Measurements from ENCODE around the gene P2RY2.

P2RY2 gene

DNA sequence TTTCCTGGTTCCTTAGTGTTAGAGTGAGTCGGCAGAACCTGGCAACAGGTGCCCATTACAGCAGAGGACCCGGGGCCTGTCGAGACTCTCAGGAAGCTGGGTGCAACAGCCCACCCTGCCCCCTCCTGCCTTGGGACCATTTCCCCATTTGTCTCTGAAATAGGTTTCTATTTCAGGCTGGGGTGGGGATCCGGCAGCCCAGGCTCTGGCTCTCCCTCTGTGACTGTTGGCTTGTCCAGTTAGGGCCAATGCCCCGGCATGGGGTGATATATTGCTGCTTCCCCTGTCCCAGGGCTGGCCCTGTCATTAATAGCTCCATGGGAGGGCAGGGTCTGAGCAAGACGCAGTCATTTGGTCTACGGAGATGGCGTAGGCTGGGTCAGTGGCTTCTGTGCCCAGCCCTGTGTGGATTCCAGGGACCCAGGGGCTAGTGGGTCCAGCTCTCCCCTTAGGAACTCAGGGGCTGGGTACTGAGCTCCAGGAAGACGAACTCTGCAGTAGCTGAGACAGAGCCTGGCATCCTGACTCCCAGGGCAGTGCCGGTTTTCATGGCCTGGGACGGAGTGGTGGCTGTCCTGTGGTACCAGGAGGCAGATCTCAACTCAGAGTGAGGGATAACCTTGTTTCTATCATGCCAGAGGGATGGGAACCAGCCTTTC, 56.8 kb downstream of the P2RY2 start:
- H3K36me3 ChIP-seq (ENCODE audit: insufficient read depth, low read length) = no peaks in the 10 kb centered on the region
- H3K9me3 ChIP-seq (replicated peaks; ENCODE audit: low read length) = no peaks in the 10 kb centered on the region
- no peak overlapping the region for H3K9ac ChIP-seq (ENCODE audit: low read depth, low read length)
- H3K27me3 ChIP-seq (ENCODE audit: control insufficient read depth, insufficient read depth, low read length) = peaks cover 23% of the 10 kb centered on the region
- H3K4me2 ChIP-seq (ENCODE audit: low read length) = no peak overlapping the region
- no peak overlapping the region for H3K4me3 ChIP-seq (ENCODE audit: low read length)
- no peaks in the 10 kb centered on the region for H3K4me1 ChIP-seq (ENCODE audit: control insufficient read depth, insufficient read depth, low read length)

DNA sequence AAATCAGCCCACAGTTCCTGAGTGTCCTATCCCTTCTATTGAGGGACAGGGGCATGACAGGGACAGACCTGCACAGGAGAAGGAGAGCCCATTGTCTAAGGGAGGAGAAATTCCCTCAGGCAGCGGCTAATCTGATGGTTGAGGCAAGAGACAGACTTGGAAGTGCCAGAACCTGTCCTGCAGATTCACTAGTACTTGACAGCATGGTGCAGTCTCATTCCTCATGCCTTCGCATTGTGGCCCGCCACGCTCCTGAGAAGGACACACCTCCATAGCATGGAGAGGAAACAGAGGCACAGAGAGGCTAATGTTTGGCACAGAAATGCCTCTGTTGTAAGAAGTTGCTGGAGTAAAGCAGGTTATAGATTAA, 57.3 kb downstream of the P2RY2 start:
- peaks cover 23% of the 10 kb centered on the region for H3K27me3 ChIP-seq (ENCODE audit: control insufficient read depth, insufficient read depth, low read length)
- no peaks in the 10 kb centered on the region for H3K36me3 ChIP-seq (ENCODE audit: insufficient read depth, low read length)
- no peak overlapping the region for H3K4me2 ChIP-seq (ENCODE audit: low read length)
- H3K4me1 ChIP-seq (ENCODE audit: control insufficient read depth, insufficient read depth, low read length) = no peaks in the 10 kb centered on the region
- no peak overlapping the region for H3K4me3 ChIP-seq (ENCODE audit: low read length)
- H3K9me3 ChIP-seq (replicated peaks; ENCODE audit: low read length) = no peaks in the 10 kb centered on the region
- no peak overlapping the region for H3K9ac ChIP-seq (ENCODE audit: low read depth, low read length)

DNA sequence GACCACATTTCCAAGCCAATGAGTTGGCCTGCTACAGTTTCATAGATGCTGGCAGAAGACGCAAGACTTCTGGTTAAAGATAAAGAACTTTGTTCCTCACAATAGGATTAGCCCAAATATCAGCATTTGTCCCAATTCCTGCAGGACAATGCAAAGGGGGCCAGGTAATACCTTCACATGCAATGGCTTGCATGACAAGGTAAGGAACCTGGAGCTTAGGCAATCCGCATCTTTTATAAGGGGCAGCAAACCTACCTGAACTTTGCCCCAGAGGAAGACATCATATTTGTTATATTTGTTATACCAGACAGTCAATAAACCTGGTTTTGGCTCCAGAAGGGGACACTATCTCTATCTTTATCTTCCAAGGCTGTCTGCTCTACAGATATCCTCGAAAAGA, 59.4 kb downstream of the P2RY2 start:
- Histone ChIP-seq H3K4me2 (ENCODE audit: low read length) (no peak overlapping the region), H3K9ac (ENCODE audit: low read depth, low read length) (no peak overlapping the region), H3K36me3 (ENCODE audit: insufficient read depth, low read length) (no peaks in the 10 kb centered on the region), H3K4me3 (ENCODE audit: low read length) (no peak overlapping the region), H3K27me3 (ENCODE audit: control insufficient read depth, insufficient read depth, low read length) (peaks cover 26% of the 10 kb centered on the region), H3K9me3 (replicated peaks; ENCODE audit: low read length) (no peaks in the 10 kb centered on the region), H3K4me1 (ENCODE audit: control insufficient read depth, insufficient read depth, low read length) (no peaks in the 10 kb centered on the region)

DNA sequence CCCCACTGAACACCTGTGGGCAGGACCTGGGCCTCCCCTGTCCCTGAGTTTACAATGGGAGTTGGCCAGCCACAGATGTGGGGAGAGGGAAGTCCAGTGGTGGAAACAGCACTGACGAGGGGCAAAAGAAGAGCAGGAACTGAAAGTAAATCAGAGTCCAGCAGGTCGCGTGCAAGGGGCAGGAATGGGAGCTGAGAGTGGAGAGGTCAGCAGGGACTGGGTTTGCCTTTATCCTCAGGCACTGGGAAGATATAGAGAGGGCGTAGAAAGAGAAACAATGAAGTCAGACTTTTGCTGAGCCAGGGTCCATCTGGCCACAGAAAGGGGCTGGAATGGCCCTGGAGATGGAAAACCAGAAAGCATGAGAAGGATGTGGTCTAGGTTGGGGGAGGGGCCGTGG, 62.5 kb downstream of the P2RY2 start:
- no peaks in the 10 kb centered on the region for H3K9me3 ChIP-seq (replicated peaks; ENCODE audit: low read length)
- peaks cover 13% of the 10 kb centered on the region for H3K27me3 ChIP-seq (ENCODE audit: control insufficient read depth, insufficient read depth, low read length)
- H3K4me2 ChIP-seq (ENCODE audit: low read length) = no peak overlapping the region
- H3K4me3 ChIP-seq (ENCODE audit: low read length) = no peak overlapping the region
- no peaks in the 10 kb centered on the region for H3K4me1 ChIP-seq (ENCODE audit: control insufficient read depth, insufficient read depth, low read length)
- no peak overlapping the region for H3K9ac ChIP-seq (ENCODE audit: low read depth, low read length)
- no peaks in the 10 kb centered on the region for H3K36me3 ChIP-seq (ENCODE audit: insufficient read depth, low read length)

DNA sequence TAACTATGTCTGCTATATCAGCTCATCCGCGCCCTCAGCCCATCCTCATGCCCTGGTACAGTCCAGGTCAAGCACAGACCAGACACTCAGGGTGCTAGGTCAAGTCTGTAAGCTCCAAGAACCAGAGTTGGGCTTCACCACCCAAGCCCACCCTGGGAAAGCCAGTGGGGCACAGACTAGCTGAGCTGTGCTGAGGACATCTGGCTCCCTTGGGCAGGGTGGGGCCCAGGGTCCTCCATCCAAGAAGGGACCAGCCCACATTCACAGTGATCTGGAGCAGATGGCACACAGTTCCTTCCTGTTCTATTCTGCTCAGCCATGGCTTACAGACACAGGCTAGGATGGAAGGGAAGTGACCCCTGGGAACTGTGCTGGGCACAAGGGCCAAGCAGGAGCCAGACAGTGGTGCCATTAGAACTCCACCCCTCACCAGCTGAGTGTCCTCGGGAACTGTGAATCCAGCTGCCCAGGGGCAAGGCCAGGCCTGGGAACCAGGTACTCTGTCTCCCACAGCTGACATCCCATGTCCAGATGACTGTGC, 63.2 kb downstream of the P2RY2 start:
- H3K4me1 ChIP-seq (ENCODE audit: control insufficient read depth, insufficient read depth, low read length) = no peaks in the 10 kb centered on the region
- no peak overlapping the region for H3K4me2 ChIP-seq (ENCODE audit: low read length)
- no peak overlapping the region for H3K9ac ChIP-seq (ENCODE audit: low read depth, low read length)
- H3K36me3 ChIP-seq (ENCODE audit: insufficient read depth, low read length) = no peaks in the 10 kb centered on the region
- H3K4me3 ChIP-seq (ENCODE audit: low read length) = no peak overlapping the region
- H3K9me3 ChIP-seq (replicated peaks; ENCODE audit: low read length) = no peaks in the 10 kb centered on the region
- H3K27me3 ChIP-seq (ENCODE audit: control insufficient read depth, insufficient read depth, low read length) = peaks cover 13% of the 10 kb centered on the region

DNA sequence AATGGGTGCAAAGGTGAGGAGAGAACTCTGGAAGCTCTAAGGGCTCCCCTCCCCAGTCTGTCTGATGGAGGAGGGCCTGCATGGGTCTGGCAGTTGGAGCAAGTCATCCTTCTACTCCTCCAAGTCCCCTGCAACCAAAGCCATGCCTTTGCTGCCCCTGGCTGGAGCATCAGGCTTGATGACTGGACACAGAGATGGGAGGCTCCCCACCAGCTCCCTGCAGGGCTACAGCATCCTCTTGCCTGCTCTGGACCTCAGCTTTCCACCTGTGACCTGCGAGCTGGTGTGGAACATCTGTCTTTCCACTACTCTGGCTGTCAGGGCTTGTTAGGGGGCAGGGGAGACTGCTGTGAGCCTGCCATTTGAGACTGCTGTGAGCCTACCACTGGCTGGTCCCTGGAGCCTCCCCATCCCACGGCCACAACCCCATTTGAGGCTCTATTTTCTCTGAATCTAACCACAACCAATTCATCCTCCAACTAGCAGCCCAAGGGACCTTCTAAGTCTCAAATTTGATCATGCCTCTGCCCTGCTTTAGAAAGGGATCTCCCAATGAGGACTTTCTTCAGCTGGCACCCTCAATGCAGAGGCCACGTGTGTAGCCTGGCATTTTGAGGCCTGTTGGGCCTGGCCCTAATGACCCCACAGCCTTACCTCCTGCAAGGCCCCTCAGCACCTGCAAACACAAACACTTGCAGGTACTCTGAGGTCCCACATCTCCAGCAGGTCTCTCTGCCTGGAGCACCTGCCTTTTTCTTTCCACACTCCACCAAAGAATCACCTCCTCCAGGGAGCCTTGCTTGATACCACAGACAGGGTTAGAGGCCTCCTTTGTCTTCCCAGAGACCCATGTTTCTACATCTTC, 63.9 kb downstream of the P2RY2 start:
- Histone ChIP-seq H3K9me3 (replicated peaks; ENCODE audit: low read length) (no peaks in the 10 kb centered on the region), H3K9ac (ENCODE audit: low read depth, low read length) (no peak overlapping the region), H3K4me1 (ENCODE audit: control insufficient read depth, insufficient read depth, low read length) (no peaks in the 10 kb centered on the region), H3K27me3 (ENCODE audit: control insufficient read depth, insufficient read depth, low read length) (peaks cover 13% of the 10 kb centered on the region), H3K4me3 (ENCODE audit: low read length) (no peak overlapping the region), H3K4me2 (ENCODE audit: low read length) (no peak overlapping the region), H3K36me3 (ENCODE audit: insufficient read depth, low read length) (no peaks in the 10 kb centered on the region)

DNA sequence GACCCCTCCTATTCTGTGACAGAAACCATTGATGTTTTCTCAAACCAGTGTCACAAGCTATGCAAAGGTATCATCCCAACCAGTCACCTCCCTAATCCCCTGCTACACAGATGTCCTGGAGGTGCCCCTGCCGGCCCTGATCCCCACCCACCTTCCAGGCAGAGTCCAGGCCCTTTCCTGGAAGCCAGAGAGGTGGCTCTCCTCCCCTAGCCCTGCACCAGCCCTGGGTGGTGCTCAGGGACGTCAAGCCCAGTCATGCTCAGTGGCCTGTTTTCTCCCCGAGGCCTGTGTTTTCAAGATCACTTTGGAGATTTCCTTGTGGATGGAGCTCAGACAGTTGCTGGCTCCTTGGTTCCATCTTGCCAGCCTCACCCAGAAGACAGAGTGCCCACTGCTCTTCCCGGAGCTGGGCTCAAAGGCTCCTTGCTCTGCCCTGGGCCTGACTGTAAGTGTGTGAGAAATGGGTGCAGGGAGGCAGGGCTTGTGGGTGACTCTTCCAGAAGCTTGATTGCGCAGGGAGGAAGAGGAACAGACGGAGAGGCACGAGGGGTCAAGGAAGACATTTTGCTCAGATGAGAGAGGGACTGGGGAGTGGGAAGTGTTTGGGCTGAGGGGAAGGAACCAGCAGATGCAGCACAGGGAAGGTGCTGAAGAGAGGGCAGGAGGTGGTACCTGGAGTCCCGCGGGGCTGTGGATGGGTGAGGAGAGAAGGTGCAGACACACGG, 65.4 kb downstream of the P2RY2 start:
- H3K27me3 ChIP-seq (ENCODE audit: control insufficient read depth, insufficient read depth, low read length) = peaks cover 13% of the 10 kb centered on the region
- no peak overlapping the region for H3K4me2 ChIP-seq (ENCODE audit: low read length)
- H3K4me1 ChIP-seq (ENCODE audit: control insufficient read depth, insufficient read depth, low read length) = peaks cover 1% of the 10 kb centered on the region
- no peak overlapping the region for H3K9ac ChIP-seq (ENCODE audit: low read depth, low read length)
- H3K9me3 ChIP-seq (replicated peaks; ENCODE audit: low read length) = no peaks in the 10 kb centered on the region
- H3K4me3 ChIP-seq (ENCODE audit: low read length) = no peak overlapping the region
- no peaks in the 10 kb centered on the region for H3K36me3 ChIP-seq (ENCODE audit: insufficient read depth, low read length)

DNA sequence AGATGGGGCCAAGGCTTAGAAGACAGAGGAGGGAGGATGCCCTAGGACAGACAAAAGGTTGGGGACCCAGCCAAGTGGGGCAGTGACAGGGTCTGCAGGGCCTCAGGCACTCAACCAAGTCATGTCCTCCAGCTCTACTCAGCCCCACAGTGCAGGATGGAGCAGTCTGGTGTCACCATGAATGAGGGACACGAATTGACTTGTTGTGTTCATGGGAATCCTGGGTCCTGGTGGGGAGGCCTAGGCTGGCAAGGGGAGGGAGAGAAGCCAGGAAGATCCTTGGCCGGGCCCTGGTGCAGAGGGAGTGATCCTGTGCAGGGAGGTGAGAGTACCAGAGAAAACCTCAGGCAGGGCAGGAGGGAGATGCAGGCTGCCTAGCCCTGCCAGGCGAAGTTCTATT, 66.0 kb downstream of the P2RY2 start:
- H3K36me3 ChIP-seq (ENCODE audit: insufficient read depth, low read length) = no peaks in the 10 kb centered on the region
- H3K9me3 ChIP-seq (replicated peaks; ENCODE audit: low read length) = no peaks in the 10 kb centered on the region
- H3K4me3 ChIP-seq (ENCODE audit: low read length) = no peak overlapping the region
- H3K27me3 ChIP-seq (ENCODE audit: control insufficient read depth, insufficient read depth, low read length) = peaks cover 13% of the 10 kb centered on the region
- no peak overlapping the region for H3K4me2 ChIP-seq (ENCODE audit: low read length)
- H3K9ac ChIP-seq (ENCODE audit: low read depth, low read length) = no peak overlapping the region
- H3K4me1 ChIP-seq (ENCODE audit: control insufficient read depth, insufficient read depth, low read length) = peaks cover 8% of the 10 kb centered on the region

DNA sequence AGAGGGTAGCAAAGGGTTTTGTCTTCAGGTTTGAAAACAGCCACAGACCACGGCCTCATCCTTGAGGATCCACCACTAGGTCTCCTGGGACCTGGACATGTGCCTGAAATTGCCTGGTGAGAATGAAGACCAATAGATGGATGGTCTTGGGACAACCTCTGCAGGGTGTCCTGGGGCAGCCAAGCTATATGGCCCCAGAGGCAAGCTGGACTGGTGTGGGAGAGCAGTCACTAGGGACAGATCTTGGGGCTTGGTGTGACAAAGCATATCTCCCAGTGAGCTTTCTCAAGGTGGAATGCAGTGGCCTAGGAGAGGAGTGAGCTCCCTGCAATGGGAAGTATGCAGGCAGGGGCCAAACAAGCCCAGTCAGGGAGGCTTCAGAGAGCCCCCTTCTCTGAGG, 67.6 kb downstream of the P2RY2 start:
- no peak overlapping the region for H3K4me3 ChIP-seq (ENCODE audit: low read length)
- H3K27me3 ChIP-seq (ENCODE audit: control insufficient read depth, insufficient read depth, low read length) = peaks cover 7% of the 10 kb centered on the region
- no peak overlapping the region for H3K4me2 ChIP-seq (ENCODE audit: low read length)

More for the DNA sequence above, 67.6 kb downstream of the P2RY2 start:
- Histone ChIP-seq H3K9me3 (replicated peaks; ENCODE audit: low read length) (no peaks in the 10 kb centered on the region), H3K4me1 (ENCODE audit: control insufficient read depth, insufficient read depth, low read length) (peaks cover 14% of the 10 kb centered on the region), H3K9ac (ENCODE audit: low read depth, low read length) (no peak overlapping the region), H3K36me3 (ENCODE audit: insufficient read depth, low read length) (no peaks in the 10 kb centered on the region)

Measured in skeletal muscle satellite cell (primary cell).